ENCODE measurements around the gene PPP4C.
"Not testable (repeated sequence)": the region's sequence is repeated elsewhere in the genome, so short reads cannot be mapped to it uniquely, and the experiment has no call there.

The PPP4C gene

DNA sequence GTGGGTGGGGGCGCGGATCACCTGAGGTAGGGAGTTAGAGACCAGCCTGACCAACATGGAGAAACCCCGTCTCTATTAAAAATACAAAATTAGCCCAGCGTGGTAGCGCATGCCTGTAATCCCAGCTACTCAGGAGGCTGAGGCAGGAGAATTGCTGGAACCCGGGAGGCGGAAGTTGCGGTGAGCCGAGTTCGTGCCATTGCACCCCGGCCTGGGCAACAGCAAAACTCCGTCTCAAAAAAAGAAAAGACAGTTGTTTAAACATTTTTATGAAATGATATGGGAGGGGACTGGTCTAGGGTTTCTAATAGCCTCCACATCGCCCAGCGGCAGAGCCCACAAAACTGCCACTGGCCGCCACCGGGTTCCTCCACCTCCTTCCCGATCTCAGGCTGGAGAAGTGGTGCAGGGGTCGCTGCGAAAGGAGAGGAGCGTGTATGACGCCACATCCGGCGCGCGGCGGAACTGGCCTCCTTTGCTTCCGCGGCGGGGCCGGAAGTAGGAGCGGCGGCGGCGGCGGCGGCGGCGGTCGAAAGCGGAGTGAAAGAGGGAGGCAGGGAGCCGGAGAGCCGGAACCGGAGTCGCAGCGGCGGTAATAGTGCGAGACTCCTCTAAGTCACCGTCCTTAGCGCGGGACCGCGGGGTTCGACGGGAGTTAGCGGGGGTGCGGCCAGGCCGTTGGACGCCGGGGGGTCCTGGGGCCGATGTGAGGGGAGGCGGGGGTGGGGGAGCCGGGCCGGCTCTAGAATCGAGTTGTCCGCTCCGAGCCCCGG lies at the start of gene PPP4C:
Gene PPP4C, plus strand, starts transcription at position 492 of the 773 bp plus-strand sequence. CDS start 384 bp downstream, outside the sequence.
- peak; percentile 88 for DNase-seq

DNA sequence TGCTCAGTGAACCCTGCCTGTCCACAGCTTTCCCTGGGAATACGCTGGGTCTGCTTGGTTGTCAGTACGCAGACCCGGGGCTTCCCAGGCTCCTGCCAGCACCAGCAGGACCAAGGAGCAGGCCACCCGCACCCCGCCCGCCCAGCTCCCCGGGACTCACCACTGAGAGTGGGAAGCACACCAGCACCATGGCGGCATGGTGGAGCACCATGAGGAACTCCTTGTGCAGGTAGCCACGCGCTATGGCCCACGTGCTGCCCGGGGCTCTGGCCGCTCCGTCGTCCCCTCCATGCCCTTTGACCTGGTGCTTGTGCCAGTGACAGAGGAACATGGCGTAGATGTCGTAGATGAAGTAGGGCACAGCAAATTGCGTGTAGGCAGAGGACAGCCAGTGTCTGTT lies 49.3 kb upstream of the PPP4C start:
- DNase-seq = no peak

DNA sequence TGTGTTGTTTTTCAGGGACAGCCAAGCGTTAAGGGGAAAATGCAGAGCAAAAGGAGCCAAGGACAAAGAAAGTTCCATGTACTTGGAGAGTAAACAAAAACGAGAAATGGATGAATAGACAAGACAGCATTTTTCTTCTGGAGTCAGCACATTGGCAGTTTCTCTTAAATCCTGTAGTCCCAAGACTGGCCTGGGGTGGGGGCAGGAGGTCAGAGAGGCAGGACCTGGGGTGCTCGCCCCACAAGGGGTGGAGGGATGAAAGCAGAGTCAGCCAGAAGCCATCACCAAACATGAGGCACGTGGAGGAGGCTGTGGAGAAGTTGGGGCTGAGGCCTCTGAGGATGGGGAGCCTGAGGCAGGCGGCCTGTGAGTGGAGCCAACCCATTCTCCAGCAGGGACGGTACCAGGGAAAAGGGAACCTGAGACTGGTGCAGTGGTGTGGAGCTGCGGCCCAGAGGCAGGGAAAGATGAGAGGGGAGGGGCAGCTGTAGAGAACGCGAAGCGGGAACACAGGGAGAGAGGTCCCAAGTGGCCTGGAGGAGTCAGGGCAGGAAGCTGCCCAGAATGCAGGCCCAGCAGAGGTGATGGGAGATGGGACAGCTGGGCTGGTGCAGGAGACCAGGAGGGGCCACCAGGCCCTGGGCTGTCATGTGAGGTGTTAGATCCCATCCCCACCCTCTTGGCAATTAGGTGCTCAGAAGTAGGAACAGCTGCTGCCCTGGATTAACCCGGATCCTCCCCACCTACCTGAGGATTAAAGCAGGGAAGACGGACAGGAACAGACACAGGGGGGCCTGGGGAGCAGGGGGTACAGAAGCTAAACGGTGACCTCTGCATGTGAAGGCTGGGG lies 48.0 kb upstream of the PPP4C start:
- no peak for DNase-seq

DNA sequence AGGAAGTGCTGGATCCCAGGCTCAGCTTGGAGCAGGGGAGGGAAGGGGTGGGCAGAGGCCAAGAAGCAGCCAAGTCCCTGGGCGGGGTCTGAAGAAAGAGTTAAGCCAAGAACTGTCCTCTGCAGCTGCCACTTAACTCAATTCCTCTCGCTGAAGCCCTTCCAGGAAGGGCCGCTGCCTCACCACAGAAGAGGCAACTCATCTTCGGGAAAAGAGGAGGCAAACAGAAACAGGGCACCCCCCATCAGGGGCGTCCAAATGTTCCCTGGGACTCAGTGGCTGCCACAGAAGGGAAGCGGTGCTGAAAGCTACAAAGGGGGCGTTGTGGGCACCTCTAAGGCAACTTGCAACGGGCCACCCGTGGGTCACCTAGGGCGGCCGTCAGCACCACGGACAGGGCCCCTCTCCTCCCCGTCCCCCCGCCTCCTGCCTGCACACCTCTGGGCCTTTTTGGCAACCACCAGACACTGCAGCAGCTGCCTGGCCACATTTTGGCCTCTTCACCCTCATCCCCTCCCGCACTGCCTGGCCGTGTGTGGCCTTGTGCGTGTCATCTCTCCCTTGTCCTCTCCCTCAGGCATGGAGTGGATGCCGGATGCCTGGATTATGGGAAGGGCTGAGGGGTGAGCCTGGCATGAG lies 47.2 kb upstream of the PPP4C start:
- DNase-seq = peak; percentile 9

DNA sequence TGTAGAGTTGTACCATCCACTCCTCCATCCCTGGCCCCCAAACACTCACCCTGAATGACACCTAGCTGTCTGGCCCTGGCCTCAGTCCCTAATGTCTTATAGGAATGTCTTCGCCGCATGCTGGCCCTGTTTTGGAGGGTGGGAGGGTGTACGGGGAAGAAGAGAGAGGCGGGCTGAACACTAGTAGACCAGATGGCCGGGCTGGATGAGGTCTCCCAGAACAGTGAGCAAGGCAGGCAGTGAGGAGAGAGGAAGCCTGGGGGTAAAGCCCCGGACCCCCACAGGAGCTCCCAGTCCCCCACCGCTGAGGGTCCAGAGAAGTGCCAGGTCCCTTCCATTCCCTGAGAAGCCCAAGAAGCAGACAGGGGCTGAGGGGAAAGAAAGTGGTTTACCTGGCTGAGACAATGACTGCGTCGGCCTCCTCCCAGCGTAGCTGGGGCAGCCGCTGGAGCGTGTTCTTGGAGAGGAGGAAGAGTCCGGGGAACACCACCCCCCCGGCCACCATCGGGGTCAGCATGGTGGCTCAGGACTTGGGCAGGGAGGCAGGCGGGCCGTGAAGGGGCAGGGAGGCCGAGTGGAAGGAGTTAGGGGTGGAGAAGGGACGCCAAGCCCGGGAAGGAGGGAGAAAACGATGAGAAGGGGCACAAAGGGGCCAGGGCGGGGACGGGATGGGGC lies 45.6 kb upstream of the PPP4C start:
- DNase-seq = peak; percentile 16

DNA sequence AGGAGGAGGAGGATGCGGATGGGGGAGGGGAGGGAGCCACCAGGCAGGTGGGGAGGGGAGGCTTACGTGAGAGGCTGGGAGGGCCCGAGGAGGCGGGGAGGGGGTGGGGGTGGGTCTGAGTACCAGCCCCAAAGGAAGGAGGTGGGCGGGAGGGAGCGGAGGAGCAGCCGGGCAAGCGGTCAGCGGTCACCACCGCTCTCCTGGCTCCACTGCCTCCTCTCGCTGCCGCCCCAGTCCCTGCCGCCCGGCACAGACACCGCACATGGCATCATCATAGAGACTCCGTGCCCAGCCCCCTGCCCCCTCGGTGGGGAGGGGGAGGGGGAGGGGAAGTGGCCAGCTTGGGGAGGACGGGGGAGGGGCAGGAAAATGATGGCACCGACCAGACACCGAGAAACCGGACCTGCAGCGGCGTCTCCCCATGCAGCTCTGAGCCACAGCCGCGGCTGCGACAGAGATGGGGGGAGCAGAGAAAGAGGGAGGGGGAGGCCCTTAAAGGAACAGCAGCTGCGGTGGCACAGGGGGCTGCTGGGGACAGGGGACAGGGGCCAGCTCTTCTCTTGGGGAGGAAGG lies 44.9 kb upstream of the PPP4C start, which contains the start of gene TLCD3B:
Gene TLCD3B, minus strand, starts transcription at position 431 of the 573 bp plus-strand sequence. CDS start 744 bp downstream, outside the sequence.
- DNase-seq = peak; percentile 32

DNA sequence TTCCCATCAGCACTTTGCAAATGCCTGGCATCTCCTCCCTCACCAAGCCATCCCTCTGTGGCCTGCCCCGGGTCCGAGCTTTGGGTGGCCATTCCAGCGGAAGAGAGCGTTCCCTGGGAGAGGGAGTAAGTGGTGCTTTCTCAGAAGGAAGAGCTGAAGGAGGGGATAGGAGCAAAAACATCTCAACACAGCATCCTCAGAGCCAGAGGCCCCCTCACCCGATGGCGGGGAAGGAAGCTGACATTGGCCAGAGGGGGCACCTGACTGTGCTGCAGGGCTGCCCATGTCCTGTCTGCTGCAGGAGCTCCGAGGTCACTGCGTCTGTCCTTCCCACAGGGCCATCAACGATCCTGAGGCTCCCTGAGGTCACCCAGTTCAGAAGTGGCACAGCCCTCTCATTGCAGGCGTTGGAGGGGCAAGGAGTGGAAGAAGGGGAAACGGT lies 44.3 kb upstream of the PPP4C start:
- peak; percentile 12 for DNase-seq

DNA sequence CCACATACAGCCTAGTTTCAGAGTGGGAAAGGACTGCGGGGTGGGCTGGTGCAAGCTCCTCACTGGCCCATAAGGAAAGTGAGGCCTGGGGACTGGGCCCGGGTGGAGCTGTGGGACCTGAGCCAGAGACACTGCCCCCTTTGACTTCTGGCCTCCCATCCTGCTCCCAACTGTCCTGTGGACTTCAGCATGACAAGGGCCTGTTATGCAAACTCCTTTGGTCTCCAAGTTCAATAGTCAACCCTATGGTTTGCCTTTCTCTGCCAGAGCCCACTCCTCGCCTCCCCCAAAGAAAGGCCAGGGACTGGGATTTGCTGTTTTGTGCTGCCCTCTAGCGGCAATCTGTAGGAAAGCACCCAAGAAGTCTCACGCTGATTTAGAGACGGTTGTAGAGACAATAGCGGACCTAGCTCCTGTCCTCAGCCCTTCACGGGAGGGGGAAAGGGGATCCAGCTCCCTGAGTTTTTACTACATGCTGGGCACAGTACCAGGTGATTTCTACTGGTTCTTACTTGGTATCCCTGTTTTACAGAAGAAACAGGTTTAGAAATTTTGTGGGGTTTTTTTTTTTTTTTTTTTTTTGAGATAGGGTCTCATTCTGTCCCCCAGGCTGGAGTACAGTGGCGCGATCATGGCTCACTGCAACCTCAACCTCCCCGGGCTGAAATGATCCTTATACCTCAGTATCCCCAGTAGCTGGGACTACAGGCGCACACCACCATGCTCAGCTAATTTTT lies 43.5 kb upstream of the PPP4C start:
- DNase-seq = peak; percentile 86

DNA sequence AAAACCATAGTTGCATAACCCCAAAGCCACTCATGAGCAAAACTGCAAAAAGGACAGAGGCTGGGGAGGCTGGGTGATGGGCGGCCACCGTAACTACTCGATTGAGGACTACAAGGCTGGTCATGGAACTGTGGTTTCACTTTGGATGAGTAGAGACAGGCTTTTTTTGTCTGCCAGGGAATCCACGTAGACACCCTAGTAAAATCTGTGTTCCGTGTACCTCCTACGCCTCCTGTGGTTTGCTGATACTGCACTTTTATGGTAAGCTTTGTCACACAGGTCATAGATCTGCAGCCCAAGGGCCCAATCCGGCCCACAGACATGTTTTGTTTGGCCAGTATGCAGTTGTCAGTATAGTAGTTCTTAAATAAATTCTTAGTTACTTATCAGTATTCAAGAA lies 42.5 kb upstream of the PPP4C start:
- DNase-seq = no peak

DNA sequence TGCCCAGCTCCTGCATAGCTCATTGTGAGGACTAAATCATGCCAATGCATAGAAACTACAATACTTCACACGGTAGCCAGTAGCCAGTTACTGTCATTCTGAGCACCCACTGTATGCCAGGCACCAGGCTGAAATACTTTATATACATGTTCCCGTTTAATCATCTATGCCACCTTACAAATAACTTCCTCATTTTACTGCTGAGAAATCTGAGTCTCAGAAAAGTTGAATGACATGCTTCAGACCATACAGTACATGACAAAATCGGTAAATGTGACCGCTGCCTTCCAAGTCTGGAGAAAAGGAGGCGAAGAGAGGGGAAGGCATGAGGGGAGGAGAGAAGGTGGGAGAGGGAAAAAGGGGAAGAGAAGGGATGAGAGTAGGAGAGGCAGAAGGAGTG lies 35.6 kb upstream of the PPP4C start:
- no peak for DNase-seq

DNA sequence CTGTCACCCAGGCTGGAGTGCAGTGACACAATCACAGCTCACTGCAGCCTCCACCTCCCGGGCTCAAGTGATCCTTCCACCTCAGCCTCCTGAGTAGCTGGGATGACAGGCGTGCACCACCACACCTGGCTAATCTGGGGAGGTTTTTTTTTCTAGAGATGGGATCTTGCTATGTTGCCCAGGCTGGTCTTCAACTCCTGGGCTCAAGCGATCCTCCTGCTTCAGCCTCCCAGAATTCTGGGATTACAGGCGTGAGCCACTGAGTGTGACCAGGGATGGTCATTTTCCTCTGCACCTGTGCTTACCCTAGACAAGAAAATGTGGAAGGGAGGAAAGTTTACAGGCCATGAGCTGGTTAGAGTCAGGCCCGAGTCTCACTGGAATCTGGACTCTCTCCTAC lies 35.1 kb upstream of the PPP4C start:
- not testable (repeated sequence) for DNase-seq

DNA sequence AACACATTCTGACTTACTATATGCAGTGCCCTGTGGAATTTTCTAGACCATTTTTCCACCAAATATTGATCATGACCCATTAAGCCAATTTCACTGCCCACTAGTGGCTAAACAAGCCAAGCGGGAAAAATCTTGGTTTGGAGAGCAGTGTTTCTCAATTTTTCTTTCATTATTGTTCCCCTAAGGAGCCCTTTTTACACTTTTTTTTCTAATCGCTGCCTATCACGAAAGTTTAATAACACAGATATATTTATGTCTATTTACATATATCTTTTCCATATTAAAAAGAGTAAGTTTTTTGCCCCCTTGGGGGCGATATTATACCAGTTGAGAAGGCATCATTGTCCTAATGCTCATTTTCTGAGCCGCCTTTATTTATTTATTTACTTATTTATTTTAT lies 34.0 kb upstream of the PPP4C start:
- peak; percentile 23 for DNase-seq

DNA sequence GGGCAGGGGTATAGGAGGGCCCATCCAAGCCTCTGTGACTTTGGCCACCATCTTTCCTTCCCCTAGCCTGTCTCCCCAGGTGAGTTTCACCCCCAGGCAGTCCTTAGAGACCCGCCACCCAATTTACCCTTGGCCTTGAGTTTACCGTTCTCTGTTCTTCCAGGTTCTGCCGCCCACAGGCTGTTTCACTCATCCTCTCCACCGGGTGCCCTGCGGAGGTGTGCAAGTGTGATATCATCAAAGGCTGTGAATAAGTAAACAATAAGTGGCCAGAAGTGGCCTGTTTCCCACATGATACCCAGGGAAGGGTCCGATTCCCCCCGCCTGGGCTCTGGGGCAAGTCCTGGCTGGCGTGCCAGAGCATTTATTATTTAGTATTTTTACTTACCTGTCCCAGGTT lies 29.6 kb upstream of the PPP4C start:
- DNase-seq = no peak

DNA sequence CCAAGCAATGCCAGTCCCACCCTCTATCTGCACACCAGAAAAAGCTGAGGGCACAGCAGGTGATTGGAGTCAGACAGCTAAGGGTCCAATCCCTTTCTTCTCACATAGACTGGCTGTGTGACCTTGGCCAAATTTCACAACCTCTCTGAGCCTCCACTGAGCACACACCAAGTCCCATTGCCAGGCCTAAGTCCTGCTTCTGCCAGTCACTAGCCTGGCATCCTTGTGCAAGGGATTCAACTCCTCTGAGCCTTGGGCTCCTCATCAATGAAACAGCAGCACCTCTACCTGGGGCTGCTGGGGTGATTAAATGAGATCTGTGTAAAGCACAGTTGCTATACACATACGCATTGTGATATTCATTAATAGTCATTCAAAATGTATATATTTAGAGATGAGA lies 29.2 kb upstream of the PPP4C start:
- no peak for DNase-seq

DNA sequence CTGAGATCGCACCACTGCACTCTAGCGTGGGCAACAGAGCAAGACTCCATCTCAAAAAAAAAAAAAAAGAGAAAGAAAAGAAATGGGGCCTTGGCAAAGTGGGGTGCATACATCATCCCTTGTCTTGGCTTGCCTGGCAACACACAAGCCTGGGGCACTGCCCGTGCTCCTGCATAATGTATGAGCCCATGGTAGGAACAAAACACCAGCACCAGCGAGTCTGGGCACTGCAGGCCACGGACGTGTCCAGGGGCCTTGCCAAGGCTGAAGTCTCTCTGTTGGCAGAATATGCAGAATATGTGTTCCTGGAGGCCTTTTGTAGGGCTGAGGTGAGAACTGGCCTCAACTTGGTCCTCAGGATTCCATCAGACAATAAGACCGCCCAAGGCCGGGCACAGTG lies 25.9 kb upstream of the PPP4C start:
- no peak for DNase-seq

DNA sequence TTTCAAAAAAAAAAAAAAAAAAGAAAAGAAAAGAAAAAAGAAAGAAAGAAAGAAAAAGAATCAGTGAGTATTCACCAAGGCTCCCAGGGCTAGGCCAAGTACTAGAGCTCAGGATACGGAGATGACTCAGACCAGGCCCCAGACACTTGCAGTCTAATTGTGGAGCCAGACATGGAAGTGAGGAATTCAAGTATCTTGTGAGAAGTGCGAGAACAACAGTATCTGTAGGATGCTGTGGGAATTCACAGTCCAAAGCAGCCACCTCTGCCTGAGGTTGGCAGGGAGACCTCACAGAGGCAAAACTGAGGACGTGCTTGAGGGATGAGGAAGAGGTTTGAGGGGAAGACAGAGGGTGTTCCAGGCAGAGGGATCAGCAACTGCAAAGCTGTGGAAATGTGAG lies 24.3 kb upstream of the PPP4C start:
- DNase-seq = no peak

DNA sequence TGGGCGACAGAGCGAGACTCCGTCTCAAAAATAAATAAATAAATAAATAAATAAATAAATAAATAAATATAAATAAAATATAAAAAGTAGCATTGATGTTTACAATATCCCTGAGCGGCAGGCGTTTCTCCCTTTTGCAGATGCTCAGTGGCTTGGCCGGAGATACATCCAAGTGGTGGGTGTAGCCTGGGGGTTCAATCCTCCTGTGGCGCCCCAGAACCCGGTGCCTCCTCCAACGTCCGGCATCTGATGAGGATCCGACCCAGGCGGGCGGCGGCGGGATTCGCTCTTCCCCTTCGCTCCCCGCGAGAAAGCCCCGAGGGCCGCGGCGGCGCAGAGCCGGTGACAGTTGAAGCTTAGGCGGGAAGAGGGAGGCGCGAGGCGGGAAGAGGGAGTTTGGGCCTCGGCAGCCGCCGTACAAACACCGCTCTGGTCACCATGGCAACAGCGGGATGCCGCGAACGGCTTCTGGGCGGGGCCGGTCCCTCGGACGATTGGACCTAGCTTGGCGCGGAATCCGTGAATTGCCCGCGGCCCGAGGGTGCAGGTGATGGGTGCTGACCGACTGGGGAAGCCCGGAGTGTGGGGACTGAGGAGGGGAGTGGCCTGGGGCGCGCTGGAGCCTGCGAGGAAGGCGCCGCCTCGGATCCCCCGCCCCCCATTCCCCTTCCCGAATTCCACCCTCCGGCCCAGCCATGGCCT lies 23.0 kb upstream of the PPP4C start:
- peak; percentile 97 for DNase-seq

DNA sequence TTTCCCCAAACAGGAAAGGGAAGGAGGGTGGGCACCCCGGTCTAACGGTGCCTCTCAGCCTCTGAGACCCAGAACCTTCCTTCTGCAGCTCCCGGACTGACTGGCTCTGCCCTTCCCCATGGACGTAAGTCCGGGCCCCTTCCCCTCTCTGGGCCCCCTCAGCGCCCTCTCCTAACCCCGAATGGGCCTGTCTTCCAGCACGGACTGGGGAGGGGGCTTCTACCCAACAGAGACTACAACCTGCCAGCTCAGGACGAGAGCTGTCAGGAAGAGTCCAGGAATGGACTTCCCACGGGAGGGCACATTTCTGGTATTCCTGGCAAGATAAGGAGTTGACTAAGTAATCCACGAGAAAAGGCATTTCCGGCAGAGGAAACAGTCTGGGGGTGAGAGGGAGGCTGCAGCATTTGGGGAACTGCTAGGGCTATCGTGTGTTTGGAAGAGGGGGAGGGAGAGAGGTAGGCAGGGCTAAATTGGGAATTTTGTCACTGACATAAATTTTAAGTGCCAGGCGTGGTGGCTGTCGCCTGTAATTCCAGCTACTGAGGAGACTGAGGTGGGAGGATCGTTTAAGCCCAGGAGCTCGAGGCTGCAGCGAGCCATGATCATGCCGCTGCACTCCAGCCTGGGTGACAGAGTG lies 22.3 kb upstream of the PPP4C start:
- peak; percentile 23 for DNase-seq

DNA sequence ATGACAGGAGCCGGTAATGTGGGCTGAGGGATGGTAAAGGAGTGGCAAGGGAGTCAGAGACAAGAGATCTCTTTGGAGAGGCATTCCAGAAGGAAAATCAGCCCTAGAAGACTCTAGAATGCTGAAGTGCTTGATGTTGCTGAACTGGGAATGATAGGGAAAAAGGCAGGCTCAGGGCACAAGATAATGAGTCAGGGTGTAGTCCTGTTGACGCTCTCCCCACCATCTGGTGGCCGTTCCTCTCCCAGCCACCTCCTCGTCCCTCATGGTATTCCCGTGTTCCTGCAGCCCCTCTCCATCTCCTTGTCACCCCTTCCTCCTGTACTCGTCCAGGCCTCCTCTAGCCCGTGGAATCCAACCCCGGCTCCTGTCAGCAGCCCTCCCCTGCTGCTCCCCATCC lies 21.3 kb upstream of the PPP4C start:
- no peak for DNase-seq

DNA sequence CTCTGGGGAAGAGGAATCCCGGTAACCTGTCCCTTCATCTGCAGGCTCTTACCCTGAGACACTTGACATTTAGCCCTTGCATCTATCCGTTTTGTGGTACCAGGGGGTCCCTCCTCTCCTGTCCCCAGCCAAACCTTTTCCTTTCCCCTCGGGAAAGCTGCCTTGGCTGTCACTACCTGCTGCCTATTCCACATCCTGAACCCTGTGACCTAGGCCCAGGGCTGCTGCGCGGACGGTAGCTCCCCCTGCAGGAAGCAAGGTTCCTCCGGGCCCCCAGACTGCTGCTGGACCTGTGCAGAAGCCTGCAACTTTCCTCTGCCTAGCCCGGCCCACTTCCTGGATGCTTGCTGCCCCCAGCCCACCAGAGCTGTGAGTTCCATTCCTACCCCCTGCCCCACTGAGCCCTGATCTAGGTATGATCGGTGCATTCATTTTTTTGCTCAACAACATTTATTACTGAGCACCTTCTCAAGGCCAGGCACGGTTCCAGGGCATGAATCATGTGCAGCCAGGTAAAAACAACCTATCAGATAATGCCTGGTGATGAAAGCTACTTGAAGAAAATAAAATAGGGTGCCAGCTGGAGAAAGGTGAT lies 20.7 kb upstream of the PPP4C start:
- peak; percentile 90 for DNase-seq
